MM.1S (cell line): ENCODE data around the gene TTC9C.

Experiments used
- DNase-seq: peaks from one replicate; pipeline ENCODE4 v3.0.0-alpha.2; 2015
- H2AFZ ChIP-seq: fragments of 300-600 bp; sonication (generic); 2 replicates; pipeline ENCODE4 v1.6.0; 2016; ENCODE audit warnings: antibody characterized with exemption, low read length
- H3F3A ChIP-seq: fragments of 300-600 bp; sonication (generic); 2 replicates; pipeline ENCODE4 v1.6.1; 2016; ENCODE audit warnings: mild to moderate bottlenecking, antibody characterized with exemption, low read length, moderate library complexity, mixed read lengths; ENCODE audit not compliant: insufficient read depth
- H3K27ac ChIP-seq: fragments of 300-600 bp; sonication (generic); 2 replicates; pipeline ENCODE4 v1.5.1; 2016; ENCODE audit warnings: mild to moderate bottlenecking, low read length
- H3K27me3 ChIP-seq: fragments of 300-600 bp; sonication (generic); replicated peaks from 2 replicates; pipeline ENCODE4 v1.6.0; 2016; ENCODE audit warnings: low read length; ENCODE audit not compliant: insufficient read depth
- H3K36me3 ChIP-seq: fragments of 300-600 bp; sonication (generic); replicated peaks from 2 replicates; pipeline ENCODE4 v1.6.1; 2016; ENCODE audit warnings: mild to moderate bottlenecking, low read length, mixed read lengths; ENCODE audit not compliant: insufficient read depth
- H3K4me1 ChIP-seq: fragments of 300-600 bp; sonication (generic); 2 replicates; pipeline ENCODE4 v1.6.1; 2016; ENCODE audit warnings: low read length, mixed read lengths
- H3K4me2 ChIP-seq: fragments of 300-600 bp; sonication (generic); 2 replicates; pipeline ENCODE4 v1.6.0; 2016; ENCODE audit warnings: low read depth, low read length
- H3K4me3 ChIP-seq: fragments of 300-600 bp; sonication (generic); 2 replicates; pipeline ENCODE4 v1.5.1; 2016; ENCODE audit warnings: low read length, mixed read lengths
- H3K79me2 ChIP-seq: fragments of 300-600 bp; sonication (generic); 2 replicates; pipeline ENCODE4 v1.6.1; 2016; ENCODE audit warnings: mixed run types, low read length, mixed read lengths
- H3K9ac ChIP-seq: fragments of 300-600 bp; sonication (generic); 2 replicates; pipeline ENCODE4 v1.6.1; 2016; ENCODE audit warnings: low read length, mixed read lengths
- H3K9me2 ChIP-seq: fragments of 300-600 bp; sonication (generic); replicated peaks from 2 replicates; pipeline ENCODE4 v1.6.1; 2016; ENCODE audit warnings: mild to moderate bottlenecking, low read length, mixed read lengths; ENCODE audit not compliant: insufficient read depth
- H3K9me3 ChIP-seq: fragments of 300-600 bp; sonication (generic); replicated peaks from 2 replicates; pipeline ENCODE4 v1.6.1; 2016; ENCODE audit warnings: mild to moderate bottlenecking, low read length, mixed read lengths; ENCODE audit not compliant: insufficient read depth
- H4K20me1 ChIP-seq: fragments of 300-600 bp; sonication (generic); 2 replicates; pipeline ENCODE4 v1.6.1; 2016; ENCODE audit warnings: mild to moderate bottlenecking, low read length, moderate library complexity, mixed read lengths; ENCODE audit not compliant: insufficient read depth
- CTCF ChIP-seq: fragments of 300-600 bp; sonication (generic); IDR thresholded peaks from 2 replicates; pipeline ENCODE4 v1.5.1; 2016; ENCODE audit warnings: antibody characterized with exemption, low read length, mixed read lengths
- EZH2 ChIP-seq: fragments of 300-600 bp; sonication (generic); optimal IDR thresholded peaks from 2 replicates; pipeline ENCODE3; 2017; ENCODE audit warnings: low read depth, mild to moderate bottlenecking, antibody characterized with exemption, low read length, mixed read lengths
- EZH2phosphoT487 ChIP-seq: fragments of 300-600 bp; sonication (generic); IDR thresholded peaks from 2 replicates; pipeline ENCODE4 v1.6.1; 2018; ENCODE audit warnings: antibody characterized with exemption, low read length

Gene TTC9C

GRCh38 chr11:62682518-62682917 is 45.8 kb upstream of the TTC9C start:
- H3K4me1 ChIP-seq: peaks cover 7% of the 10 kb centered on the region; the same call in 1 of the 2 replicates
- H2AFZ ChIP-seq: no peak overlapping the region
- no peak overlapping the region for H3K27ac ChIP-seq
- H3K79me2 ChIP-seq: peaks cover 17% of the 10 kb centered on the region
- H3K9ac ChIP-seq: no peak overlapping the region
- no peaks in the 10 kb centered on the region for H3K9me2 ChIP-seq
- no peaks in the 10 kb centered on the region for H3K27me3 ChIP-seq
- no peak for DNase-seq
- H4K20me1 ChIP-seq: no peaks in the 10 kb centered on the region
- H3K9me3 ChIP-seq: no peaks in the 10 kb centered on the region
- 0 out of 2 replicates have a peak, but pooled peaks cover 3% of the 10 kb centered on the region for H3F3A ChIP-seq
- TF ChIP-seq EZH2: no peak
- TF ChIP-seq CTCF: no peak
- no peak for TF ChIP-seq EZH2phosphoT487
- no peak overlapping the region for H3K4me3 ChIP-seq
- H3K4me2 ChIP-seq: no peak overlapping the region
- H3K36me3 ChIP-seq: no peaks in the 10 kb centered on the region

DNA sequence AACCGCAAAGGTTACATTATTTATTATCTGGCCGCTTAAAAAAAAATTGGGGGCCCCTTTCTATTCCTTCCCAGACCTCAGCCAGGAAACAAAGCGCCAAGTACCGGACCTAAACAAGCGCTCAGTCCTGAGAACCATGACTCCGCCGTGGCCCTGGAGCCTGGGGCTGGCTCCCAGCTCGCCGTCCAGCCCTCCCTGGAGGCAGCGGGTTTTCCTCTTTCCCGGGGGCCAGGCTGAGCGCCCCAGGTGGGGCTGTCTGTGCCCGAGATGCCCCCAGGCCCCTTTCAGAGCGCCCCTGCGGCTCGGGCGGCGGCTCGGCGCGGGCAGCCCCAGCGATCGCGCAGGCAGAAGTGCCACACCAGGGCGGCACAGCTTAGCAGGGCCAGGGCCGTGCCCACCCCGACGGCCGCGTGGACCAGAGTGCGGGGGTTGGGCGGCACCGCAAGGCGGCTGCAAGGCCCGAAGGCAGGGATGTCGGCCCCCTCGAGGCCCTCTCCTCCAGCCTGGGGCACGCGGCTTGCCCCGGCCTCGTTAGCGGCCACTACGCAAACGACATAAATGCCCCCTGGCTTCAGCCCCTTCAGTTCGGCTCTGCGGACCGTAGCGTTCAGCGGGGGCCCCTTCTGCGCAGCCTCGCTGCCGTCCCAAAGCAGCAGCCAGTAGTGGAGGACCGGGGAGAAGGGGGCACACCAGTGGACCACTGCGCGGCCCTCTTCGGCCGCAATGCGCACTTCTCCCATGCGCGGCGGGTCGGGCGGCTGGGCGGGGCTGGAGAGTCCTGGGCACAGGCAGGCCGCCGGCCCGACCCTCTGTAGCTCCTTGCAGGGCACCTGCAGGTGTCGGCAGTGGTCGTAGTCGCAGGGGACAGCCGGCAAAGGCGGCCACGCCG is 40.5 kb upstream of the TTC9C start:
- no peaks in the 10 kb centered on the region for H3K36me3 ChIP-seq
- H3K27me3 ChIP-seq: no peaks in the 10 kb centered on the region
- H4K20me1 ChIP-seq: no peaks in the 10 kb centered on the region
- no peak overlapping the region for H2AFZ ChIP-seq
- no peak overlapping the region for H3K4me2 ChIP-seq
- TF ChIP-seq EZH2 (no peak), CTCF (no peak), EZH2phosphoT487 (no peak)
- DNase-seq: no peak
- no peaks in the 10 kb centered on the region for H3K9me2 ChIP-seq
- H3K79me2 ChIP-seq: no peaks in the 10 kb centered on the region
- H3K4me1 ChIP-seq: no peaks in the 10 kb centered on the region
- no peak overlapping the region for H3K27ac ChIP-seq
- no peak overlapping the region for H3K4me3 ChIP-seq
- no peaks in the 10 kb centered on the region for H3F3A ChIP-seq
- H3K9me3 ChIP-seq: no peaks in the 10 kb centered on the region
- no peak overlapping the region for H3K9ac ChIP-seq

GRCh38 chr11:62688491-62688890 is 39.8 kb upstream of the TTC9C start:
- Histone ChIP-seq H4K20me1 (no peaks in the 10 kb centered on the region), H3K9me2 (no peaks in the 10 kb centered on the region), H2AFZ (no peak overlapping the region), H3K36me3 (no peaks in the 10 kb centered on the region), H3K79me2 (no peaks in the 10 kb centered on the region), H3K9ac (no peak overlapping the region), H3K4me2 (no peak overlapping the region), H3F3A (no peaks in the 10 kb centered on the region), H3K4me1 (no peaks in the 10 kb centered on the region), H3K27ac (no peak overlapping the region), H3K4me3 (no peak overlapping the region), H3K27me3 (no peaks in the 10 kb centered on the region), H3K9me3 (no peaks in the 10 kb centered on the region)
- TF ChIP-seq EZH2phosphoT487: no peak
- no peak for TF ChIP-seq EZH2
- no peak for TF ChIP-seq CTCF
- DNase-seq: no peak
